Kasumi-1 (cell line): ENCODE measurements around the gene OGFOD1.

Experiments used
- DNase-seq, 2 experiments: peaks; one replicate each; lab custom pipeline; 2025; lab: John Stamatoyannopoulos, UW

Gene OGFOD1

DNA sequence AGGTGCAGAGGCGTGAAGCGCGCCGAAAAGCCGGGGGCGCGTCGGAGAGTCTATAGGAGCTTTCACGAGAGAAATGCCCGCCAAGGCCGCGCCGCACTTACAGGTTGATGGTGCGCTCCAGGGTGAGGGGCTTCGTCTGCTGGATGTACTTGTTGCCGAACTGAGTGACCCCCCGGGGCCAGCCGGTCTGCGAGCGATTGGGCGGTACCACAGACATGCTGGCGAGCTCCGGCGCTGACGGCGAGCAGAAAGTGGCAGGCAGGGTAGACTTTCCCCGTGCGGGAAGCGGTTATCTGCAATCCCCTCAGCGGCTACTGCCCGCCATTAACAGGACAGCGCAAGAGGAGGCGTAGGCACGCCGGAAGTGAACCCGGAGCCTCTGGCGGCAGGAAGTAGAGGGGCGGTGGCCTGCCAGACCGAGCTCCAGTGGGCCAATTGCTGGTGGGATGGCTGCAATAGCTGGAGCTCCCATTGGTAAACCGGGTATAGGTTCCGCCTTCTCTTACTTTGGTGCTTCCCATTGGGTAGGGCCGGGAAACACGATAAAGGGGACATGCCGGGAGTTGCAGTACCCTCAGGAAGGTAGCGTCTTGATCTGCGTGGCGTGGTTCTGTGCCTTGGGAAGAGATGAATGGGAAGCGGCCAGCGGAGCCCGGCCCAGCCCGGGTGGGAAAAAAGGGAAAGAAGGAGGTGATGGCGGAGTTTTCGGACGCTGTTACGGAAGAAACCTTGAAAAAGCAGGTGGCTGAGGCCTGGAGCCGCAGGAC is at the start of gene OGFOD1, which contains the start of gene NUDT21:
TSS of gene OGFOD1 (plus strand) at position 569 of the 767 bp plus-strand sequence. CDS start at position 628, 59 bp downstream.
TSS of gene NUDT21 (minus strand) at position 347 of the 767 bp plus-strand sequence. CDS start at position 217, 130 bp downstream.
- DNase-seq, result peak; percentile 99 to 100

DNA sequence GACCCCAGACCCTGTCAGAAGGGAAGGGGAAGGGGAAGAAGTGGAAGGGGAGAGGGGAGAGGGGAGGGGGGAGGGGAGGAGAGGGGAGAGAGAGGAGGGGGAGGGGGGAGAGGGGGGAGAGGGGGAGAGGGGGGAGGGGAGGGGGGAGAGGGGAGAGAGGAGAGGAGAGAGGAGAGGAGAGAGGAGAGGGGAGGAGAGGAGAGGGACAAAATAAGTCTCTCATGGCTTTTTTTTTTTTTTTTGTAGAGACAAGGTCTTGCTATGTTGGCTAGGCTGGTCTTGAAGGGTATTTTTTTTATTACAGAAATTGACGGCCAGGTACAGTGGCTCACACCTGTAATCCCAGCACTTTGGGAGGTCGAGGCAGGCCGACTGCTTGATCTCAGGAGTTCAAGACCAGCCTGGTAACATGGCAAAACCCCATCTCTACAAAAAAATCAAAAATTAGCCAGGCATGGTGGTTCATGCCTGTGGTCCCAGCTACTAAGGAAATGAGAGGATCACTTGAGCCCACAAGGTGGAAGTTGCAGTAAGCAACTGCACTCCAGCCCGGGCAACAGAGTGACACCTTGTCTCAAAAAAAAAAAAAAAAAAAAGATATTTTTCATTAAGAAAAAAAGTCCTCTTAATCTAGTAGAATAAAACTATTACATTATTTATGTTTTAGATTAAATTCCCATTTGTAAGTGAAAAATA is 45.2 kb upstream of the OGFOD1 start:
- no peak for DNase-seq

DNA sequence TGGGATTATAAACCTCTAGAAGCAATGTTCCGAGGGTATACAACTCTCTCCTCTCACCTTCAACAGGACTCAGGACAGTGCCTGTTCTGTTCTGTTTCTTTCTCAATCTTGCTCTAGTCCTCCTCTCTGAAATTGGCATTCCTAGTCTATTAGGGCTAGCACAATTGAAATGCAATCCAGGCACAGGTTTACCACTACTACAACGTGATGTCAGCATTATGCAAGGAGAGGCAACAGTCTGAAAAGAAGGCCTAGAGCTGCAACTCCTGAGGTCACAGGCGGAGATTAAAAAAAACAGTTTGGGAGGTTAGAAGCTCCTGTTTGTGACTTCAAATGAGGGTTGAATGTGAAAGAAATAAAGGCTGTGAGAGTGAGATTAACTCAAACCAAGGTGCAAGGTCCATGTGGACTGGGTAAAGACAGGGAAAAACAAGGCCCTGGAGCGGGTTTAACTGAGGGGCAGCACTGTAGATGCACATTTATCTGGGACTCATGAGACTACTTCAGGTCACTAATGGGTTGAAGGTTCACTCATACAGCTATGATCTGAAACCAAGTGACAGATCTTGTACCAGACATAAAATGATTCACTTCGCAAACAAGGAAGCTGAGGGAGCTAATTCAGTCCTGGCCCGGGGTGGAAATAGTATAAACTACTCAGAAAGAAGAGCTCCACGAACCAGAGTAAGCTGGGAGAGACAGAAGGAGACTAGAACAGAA is 42.8 kb upstream of the OGFOD1 start:
- DNase-seq, result no peak

DNA sequence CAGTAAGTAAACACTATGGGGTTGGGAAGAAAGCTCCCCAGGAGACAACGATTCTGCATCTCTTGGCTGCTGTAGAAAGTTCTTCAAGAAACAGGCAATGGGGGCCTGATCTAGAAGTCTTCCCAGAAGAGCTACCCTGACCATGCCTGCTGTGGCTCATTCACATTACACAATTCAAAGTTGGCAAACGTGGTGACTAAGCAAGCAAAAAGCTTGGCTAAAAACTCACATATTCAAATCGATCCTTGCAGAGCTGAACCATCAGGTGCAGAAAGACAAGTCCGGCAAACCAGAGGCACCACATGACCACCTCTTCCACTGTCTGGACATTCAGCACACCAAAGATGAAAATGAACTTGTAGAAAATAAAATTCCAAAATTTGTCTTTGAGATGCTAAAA is 42.2 kb upstream of the OGFOD1 start:
- DNase-seq, result no peak

DNA sequence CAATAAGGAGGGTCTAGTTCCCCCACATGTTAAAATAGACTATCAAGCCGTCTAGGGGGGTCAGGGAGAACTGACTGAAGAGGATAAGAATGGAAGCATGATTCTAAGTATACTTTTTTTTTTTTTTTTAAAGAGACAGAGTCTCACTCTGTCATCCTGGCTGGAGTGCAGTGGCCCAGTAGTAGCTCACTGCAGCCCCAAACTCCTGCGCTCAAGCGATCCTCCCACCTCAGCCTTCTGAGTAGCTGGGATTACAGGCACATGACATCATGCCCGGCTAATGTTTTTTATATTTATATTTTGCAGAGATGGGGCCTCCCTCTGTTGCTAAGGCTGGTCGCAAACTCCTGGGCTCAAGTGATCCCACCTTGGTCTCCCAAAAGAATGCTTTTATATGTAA is 40.2 kb upstream of the OGFOD1 start:
- DNase-seq, result no peak

DNA sequence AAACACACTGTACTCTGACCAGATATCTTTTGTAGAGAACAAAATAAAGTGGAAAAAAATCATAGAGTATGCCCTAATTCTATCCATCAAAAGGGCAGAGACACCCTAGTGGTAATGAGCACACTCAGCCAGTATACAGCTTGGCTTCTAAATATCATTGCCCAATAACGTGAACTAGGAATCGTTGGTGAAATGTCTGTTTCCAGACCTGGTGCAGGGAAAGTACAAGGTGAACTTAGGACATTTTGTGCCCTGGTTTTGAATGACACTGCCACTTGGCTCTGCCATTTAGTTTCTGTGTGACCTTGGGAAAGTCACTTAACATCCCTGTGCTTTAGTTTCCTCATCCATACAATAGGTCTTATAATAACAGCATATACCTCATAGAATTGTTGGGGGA is 39.7 kb upstream of the OGFOD1 start:
- DNase-seq, result no peak

DNA sequence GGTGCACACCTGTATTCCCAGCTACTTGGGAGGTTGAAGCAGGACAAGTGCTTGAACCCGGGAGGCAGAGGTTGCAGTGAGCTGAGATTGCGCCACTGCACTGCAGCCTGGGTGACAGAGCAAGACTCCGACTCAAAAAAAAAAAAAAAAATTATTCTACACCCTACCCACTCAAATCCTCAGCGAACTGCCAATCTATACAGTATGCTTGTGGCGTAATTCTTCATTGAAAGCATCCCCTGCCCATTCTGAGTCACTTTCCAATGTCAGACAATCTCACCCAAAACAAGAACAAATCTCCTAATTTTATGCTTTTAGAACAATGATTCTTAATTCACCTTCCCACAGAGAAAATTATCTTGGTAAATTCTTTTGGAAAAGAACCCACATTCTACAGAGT is 38.0 kb upstream of the OGFOD1 start:
- DNase-seq, result no peak

DNA sequence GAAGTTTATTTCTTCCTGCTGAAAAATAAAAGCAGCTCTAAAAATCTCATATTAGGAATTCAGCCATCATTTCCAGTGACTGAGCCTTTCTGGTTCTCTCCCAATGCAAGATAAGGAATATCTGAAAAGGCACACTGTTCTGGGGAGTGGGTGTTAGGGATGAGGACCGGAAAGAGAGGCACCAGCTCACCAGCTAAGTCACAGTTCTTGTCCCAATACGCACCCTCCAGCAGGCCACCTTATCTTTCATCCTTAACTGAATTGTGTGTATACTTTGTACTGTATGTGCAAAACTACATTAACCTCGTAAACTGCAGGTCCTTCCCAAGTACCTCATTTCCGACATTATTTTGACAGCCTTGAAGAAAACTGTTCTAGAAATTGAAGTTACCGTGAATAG is 37.0 kb upstream of the OGFOD1 start:
- DNase-seq, result no peak

DNA sequence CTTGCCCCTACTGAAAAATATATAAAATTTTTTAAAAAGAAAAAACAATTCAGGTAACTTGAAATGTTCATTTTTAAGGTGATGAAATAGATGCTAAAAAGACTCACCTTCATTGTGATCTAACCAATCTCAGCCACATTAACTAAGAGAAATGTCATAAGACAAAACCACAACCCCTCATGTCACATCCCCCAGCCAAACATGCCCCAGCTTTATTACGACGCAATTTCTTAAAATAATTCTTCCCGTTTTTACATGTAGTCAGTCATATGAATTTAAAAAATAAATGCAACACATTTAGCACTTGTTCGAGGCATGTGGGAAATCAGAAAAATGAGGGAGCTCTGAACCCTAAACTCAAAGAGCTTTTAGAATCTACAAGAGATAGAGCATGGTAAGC is 35.5 kb upstream of the OGFOD1 start:
- DNase-seq, result no peak

DNA sequence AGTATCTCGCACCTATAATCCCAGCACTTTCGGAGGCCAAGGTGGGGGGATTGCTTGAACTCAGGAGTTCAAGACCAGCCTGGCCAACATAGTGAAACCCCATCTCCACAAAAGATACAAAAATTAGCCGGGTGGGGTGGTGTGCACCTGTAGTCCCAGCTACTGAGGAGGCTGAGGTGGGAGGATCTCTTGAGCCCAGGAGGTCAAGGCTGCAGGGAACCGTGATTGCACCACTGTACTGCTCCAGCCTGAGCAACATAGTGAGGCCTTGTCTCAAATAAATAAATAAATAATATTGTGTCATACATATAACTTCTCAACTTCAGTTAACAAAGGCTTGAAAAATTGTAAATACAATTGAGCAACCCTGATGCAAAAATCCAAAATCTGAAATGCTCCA is 34.2 kb upstream of the OGFOD1 start:
- DNase-seq, result no peak

DNA sequence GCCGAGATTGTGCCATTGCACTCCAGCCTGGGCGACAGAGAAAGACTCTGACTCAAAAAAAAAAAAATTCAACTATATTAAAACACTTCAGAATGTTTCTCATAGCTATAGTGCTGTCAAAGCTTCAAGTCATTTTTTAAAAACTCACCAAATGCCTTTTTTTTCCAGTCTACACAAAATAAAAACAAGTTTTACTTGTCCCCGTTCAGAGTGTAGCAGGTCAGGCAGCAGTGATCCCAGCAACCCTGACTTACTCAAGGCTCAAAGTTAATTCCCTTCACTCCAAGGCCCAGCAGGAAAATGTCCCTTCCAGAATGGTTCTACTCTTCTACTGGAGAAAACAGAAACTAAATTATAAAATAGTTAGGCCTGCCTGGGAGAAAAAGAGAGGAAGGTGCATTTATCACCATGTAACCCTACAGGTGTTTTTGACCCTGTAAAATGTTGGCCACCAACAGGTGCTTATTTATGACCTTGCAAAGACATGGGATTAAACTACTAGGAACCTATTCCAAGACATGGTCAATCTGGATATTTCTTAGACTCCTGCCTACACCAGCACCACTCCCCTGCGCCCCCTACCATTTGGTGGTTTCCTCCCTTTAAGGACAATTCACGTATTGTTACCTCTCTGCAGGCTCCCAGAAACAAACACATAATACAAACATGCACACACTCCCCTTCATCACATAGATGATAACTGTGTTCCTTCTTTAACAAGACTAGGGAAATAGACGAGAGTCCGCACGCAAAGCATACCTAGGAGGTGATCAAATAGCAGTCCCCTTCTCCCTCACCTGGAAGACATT is 31.4 kb upstream of the OGFOD1 start:
- DNase-seq, result no peak

DNA sequence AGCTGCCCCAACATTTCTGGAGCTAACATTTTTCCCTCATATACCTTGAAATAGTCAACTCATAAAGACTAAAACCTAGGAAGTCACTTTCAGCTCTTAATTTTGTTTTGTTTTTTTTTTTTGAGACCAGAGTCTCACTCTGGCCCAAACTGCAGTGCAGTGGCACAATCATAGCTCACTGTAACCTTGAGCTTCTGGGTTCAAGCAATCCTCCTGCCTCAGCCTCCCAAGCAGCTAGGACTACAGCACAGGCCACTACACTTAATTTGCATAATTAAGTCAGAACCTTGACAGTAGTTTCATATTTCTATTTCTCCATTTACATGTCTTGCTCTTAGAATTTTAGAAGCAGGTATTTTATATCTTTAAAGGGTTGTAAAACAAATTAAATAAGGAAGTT is 30.7 kb upstream of the OGFOD1 start:
- no peak for DNase-seq

DNA sequence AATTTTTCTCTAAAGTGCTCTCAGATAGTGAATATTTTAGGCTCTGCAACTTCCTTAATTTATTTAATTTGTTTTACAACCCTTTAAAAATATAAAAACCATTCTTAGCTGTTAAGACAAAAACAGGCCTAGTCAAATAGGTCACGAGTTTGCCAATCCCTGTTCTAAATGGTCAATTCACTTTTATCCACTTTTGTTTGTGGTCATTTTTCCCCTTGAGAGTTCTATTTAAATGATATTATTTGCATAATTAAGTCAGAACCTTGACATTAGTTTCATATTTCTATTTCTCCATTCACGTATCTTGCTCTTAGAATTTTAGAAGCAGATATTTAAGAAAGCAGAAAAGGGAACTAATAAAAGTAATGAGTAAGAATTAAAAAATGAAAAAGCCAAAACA is 30.0 kb upstream of the OGFOD1 start:
- DNase-seq, result no peak

DNA sequence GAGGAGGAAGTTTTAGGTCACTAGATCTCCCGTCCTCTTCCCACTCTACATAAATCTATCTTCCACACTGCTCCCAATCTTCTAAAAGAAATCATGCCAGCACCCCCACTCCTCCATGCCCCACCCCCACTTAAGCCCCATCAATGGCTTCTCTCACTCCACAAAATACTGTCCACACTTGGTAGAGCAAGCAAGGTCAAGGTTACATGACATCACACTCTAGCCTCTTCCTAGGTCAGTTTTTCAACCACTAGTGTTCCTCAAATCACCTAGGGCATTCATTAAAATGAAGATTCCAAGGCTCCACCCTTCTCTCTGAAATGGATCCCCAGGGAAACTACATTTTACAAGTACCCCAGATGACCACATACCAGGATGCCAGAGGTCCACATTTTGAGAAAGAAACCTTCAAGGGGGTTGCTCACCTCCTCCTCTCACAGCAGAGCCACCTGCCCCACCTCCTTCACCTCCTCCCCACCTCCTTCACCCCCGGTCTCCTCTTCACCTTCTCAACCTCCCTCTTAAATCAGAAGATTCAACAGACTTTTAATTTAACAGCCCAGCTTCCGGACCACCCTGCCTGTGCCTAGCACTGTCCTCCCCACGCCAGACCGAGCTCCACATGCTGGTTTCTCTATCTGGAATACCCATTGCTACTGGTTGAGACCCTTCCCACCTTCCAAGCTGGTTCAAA is 29.2 kb upstream of the OGFOD1 start:
- no peak for DNase-seq

DNA sequence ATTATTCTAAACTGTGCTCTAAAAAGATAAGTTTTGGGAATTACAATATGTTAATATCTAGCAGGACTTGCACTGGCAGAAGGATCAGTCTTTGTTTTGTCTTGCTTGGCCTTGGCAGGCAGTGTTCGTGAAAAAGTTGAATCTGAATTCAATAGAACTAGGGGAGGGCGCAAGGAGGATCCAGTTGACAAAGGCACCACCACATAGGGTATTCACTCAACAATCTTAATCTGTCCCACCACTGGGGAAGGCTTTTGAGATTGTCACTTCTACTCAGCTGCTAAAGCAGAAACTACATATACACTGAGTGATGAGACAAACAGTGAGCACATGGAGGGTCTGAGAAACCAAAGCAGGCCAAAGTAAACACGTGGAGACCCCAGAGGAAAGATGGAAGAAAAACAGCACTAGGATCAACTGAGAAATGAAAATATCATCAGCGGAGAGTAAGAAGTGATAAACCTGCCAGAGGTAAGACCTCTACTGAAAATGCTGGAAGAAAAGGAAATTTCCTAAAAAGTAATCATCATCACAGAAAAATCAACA is 28.4 kb upstream of the OGFOD1 start:
- DNase-seq, result no peak

DNA sequence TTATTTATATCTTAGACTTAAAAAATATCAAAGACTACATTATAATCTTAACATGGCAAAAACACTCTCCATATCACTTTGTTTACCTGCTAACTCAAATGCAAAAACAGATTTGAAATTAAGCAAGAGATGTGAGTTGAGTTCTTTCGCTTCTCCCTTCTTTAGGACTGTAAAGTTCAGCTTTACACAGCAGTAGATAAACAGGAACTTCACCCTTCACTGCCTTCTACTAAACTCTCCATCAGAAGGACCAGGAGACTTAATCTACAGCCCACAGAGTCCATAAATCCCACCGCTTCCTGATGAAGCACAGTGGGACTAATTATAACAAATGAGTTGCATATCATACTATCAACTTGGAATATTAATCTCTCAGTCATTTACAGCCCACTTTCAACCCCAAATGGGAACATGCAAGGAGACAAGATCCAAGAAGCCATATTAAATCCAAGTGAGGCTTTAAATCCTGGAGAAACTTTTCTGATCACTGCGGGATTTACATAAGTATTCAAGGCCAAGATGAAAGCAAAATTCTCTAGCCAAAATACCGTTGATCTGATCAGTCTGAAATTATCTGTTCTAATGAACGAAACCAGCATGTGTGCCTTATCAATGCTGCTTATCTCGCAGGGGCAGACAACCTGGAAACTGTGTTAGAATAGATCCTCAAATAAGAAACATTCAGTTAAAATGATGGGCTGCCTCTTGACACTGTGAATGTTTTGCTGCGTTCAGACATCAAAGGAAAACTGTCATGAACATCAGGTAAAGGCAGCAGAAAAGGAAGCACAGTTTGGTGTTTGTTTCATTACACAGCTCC is 27.6 kb upstream of the OGFOD1 start:
- DNase-seq, result peak; percentile 48 to 58

DNA sequence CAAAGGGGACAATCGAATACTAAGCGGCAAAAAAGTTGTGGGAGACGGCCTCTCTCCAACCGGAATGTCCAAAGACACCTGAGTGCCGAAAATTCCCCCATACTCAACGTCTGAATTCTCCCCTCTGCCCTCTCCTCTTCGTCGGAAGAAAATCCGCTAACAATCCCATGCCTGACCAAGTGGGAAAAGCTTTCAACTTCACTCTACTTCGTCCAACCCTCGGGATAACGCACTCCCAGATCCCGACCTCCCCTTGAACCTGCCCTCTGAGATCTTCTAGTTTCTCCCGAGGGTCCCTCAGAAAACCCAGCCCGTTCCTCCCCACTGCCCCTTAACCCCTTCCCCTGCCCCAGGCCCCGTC is 27.0 kb upstream of the OGFOD1 start:
- peak in 1 of 2 experiments; percentile 20 for DNase-seq

DNA sequence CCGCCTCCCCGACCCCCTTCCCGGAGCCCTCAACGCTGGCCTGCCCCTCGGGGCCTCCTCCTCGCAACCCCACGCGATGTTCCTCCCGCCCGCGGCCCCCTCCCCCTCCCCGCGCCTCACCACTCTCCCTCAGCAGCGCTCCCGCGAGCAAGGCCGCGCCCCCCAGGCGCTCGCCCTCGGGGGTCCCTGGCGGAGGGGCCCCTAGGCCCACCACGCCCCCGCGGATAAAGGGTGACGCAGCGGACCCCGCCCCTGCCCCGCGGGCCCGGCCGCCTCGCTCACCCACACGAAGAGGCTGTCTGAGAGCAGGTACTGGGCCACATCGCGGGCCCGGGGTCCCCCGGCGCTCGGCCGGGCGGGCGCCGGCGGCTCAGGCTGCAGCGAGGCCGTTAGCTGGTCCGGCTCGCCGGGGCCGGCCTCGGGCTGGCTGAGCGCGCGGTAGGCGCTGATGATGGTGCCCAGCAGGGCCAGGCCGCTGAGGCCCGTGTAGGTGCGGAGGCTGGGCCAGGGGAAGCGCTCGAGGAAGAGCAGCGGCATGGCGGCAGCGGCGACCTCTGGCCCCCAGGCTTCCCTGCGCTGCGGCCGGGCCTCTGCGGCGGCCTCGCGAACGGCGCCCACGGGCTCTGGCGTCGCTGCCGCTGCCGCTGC is 26.4 kb upstream of the OGFOD1 start:
- DNase-seq, result peak in 1 of 2 experiments; percentile 19

DNA sequence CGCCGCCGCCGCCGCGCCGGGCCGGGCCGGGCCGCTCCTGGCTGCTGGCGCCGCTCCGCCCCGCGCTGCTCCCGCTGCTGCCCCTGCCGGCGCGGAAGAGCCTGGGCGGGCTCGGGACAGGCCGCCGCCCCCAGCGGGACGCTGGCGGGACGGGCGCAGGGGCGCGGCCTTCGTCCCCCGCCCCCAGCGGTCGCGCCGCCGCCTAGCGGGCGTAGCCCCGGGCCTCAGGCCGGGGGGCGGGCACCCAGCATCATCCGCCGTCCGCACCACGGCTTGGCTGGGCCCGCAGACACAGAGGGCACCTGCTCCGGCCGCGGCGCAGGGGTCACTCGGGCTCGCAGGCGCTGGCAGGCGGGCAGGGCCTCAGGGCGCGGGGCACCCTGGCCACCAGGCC is 25.9 kb upstream of the OGFOD1 start, which contains the start of gene AMFR:
TSS of gene AMFR (minus strand) at position 107 of the 394 bp plus-strand sequence. CDS start 218 bp downstream, outside the sequence.
- peak; percentile 43 to 52 for DNase-seq

DNA sequence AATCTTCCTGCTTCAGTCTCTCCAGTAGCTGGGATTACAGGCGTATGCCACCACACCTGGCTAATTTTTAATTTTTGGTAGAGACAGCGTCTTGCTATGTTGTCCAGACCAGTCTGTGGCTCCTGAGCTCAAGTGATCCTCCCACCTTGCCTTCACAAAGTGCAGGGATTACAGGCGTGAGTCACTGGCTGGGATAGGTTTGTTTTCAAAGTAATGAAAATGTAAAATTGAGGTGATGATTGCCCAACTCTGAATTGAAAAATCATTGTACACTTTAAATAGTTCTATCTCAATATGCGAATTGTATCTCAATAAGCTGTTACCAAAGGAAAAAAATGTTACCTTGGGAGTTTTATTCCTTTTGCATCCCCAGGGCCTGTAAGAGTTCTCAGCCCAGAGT is 24.8 kb upstream of the OGFOD1 start:
- DNase-seq, result no peak
